Measurements from ENCODE around the gene CD2.

CD2 gene

GRCh38 chr1:116754198-116754977 is at the start of gene CD2:
Gene CD2 (plus strand): TSS chr1:116754430. CDS start chr1:116754493, 63 bp downstream.
- DNase-seq, result no peak

- no peak for DNase-seq
Measured at GRCh38 chr1:116706123-116706522, 48.1 kb upstream of the CD2 start.

- no peak for DNase-seq
Measured at GRCh38 chr1:116706841-116707240, 47.4 kb upstream of the CD2 start.

GRCh38 chr1:116708255-116708900 is 45.9 kb upstream of the CD2 start:
- DNase-seq, result no peak

- no peak for DNase-seq
Measured at GRCh38 chr1:116709666-116710167, 44.5 kb upstream of the CD2 start.

- peak; percentile 18 for DNase-seq
Measured at GRCh38 chr1:116710420-116711262, 43.6 kb upstream of the CD2 start.

- DNase-seq, result peak; percentile 53
Measured at GRCh38 chr1:116711263-116711840, 42.9 kb upstream of the CD2 start.

- DNase-seq, result no peak
Measured at GRCh38 chr1:116712510-116712909, 41.7 kb upstream of the CD2 start.

- DNase-seq, result no peak
Measured at GRCh38 chr1:116713474-116713873, 40.8 kb upstream of the CD2 start.

GRCh38 chr1:116716391-116716790 is 37.8 kb upstream of the CD2 start:
- no peak for DNase-seq

GRCh38 chr1:116717318-116717717 is 36.9 kb upstream of the CD2 start:
- DNase-seq, result no peak

- no peak for DNase-seq
Measured at GRCh38 chr1:116720364-116721038, 33.7 kb upstream of the CD2 start.

GRCh38 chr1:116721039-116721405 is 33.2 kb upstream of the CD2 start:
- no peak for DNase-seq

GRCh38 chr1:116721451-116722007 is 32.7 kb upstream of the CD2 start:
- no peak for DNase-seq

GRCh38 chr1:116722016-116722838 is 32.0 kb upstream of the CD2 start:
- DNase-seq, result no peak

GRCh38 chr1:116724765-116725375 is 29.4 kb upstream of the CD2 start:
- DNase-seq, result peak; percentile 83

GRCh38 chr1:116725798-116726197 is 28.4 kb upstream of the CD2 start:
- no peak for DNase-seq

GRCh38 chr1:116726872-116727820 is 27.1 kb upstream of the CD2 start:
- no peak for DNase-seq

- no peak for DNase-seq
Measured at GRCh38 chr1:116731439-116731838, 22.8 kb upstream of the CD2 start.

All from eye (tissue), 1 donor.